ENCODE data around the gene SOCS1.
"Not testable (repeated sequence)": the region's sequence is repeated elsewhere in the genome, so short reads cannot be mapped to it uniquely, and the experiment has no call there.

SOCS1 gene

DNA sequence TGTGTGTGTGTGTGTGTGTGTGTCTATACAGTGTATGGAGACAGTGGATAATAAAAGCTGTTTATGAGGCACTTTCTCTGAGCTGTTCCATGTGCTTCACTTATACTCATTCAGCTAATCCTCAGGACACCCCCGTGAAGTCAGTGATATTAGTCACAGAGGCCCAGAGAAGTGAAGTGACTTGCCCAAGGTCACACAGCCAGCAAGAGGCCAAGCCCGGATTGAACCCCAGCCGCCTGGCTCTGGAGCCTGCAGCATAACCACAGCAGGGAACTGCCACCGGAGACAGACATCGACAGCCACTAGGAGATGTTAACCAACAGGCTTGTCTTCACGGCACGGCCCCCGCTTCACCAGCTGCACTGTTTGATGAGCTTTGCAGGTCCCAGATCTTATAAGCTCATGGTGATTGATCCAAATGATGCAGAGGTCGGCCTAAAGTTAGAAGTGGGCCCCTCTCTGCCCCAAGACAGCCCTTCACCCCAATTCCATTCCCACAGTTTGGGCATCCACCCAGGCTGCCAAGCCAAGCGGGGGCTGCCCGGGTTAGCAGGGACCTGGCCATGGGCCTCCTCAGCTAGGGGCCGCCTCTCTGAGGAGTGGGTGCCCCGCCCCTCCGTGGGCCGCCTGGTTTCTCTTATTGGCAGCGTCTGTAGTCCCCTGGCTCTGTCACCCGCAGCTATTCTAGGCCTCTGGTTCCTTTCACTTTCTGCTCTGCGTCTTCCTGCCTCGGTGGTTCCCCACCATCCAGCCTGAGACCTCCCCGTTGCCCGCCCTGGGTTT lies 30.9 kb downstream of the SOCS1 start:
- no peak for DNase-seq (ENCODE audit: low read depth)

DNA sequence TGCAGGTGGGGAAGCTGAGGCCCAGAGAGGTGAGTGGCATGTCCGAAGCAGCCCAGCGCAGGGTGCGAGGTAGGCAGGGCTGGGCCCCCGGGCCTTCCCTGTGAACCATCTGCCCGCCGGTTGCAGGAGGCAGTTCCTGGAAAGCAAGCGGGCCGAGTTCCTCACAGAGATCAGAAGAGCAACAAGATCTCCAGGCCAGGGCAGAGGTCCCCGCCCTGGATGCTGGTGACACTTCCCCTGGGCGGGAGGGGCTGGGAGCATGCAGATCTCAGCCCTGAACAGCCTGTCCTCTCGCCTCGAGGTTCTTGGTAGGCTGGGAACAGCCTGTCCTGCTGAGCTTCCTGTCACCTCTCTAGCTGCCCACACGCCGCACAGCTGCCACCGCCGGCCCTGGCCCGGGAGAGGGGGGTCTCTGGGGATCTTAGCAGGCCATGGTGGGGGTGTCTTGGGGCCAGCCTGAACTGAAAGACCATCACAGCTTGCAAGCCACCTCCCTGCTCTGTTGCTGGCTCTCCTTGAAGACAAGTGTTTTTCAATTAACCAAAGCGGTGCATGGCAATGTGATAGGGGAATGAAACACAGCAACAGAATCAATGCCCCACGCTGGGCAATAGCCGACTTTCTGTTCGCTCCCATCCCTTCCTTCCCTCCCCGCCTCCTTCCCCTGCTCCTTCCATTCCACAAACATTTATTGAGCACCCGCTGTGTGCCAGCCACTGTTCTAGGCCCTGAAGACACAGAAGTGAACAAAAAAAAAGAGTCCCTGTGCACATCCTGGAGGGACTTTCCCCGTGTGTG lies 31.7 kb downstream of the SOCS1 start:
- no peak for DNase-seq (ENCODE audit: low read depth)

DNA sequence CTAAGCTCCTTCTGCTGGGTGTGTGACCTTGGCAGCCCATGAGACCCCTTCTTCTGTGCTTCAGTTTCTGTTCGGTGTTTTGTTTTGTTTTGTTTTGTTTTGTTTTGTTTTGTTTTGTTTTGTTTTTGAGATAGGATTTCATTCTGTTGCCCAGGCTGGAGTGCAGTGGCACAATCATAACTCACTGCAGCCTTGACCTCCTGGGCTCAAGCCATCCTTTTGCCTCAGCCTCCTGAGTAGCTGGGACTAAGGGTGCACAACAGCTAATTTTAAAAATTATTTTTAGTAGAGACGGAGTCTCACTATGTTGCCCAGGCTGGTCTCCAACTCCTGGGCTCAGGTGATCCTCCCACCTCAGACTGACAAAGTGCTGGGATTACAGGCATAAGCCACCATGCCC lies 35.5 kb downstream of the SOCS1 start:
- DNase-seq (ENCODE audit: low read depth): not testable (repeated sequence)

DNA sequence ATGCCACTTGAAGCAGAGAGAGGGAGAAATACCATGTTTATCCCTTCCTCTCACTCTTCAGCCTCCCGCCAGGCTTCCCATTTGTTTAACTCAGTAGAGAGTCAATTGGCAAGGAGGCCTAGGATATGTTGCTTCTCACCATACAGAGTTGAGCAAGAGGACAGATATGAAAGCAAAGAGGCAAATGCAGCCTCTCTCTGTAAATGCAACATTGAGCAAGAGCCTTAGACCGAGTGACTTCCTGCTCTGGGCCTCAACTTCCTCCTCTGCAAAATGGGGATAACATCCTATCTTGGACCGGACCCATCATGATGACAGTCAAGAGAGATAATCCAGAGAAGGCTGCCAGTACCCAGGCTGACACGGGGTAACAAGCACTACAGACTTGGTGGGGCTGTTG lies 36.8 kb downstream of the SOCS1 start:
- DNase-seq (ENCODE audit: low read depth): no peak

DNA sequence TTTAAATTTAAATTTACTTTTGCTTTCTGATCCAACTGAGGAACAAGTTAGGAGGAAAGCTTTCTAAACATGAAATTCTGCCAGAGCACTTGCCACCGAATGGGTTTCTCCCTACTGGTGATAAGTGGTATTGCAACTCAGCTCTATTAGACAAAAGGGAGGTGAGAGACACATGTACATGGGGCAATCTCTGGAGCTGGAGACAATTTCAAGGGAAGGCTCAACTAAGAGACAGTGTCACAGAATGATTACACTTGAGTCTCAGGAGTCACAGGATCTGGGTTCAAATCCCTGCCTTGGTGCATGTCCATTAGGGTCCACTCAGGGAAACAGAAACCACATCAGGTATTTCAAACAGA lies 37.4 kb downstream of the SOCS1 start:
- no peak for DNase-seq (ENCODE audit: low read depth)

DNA sequence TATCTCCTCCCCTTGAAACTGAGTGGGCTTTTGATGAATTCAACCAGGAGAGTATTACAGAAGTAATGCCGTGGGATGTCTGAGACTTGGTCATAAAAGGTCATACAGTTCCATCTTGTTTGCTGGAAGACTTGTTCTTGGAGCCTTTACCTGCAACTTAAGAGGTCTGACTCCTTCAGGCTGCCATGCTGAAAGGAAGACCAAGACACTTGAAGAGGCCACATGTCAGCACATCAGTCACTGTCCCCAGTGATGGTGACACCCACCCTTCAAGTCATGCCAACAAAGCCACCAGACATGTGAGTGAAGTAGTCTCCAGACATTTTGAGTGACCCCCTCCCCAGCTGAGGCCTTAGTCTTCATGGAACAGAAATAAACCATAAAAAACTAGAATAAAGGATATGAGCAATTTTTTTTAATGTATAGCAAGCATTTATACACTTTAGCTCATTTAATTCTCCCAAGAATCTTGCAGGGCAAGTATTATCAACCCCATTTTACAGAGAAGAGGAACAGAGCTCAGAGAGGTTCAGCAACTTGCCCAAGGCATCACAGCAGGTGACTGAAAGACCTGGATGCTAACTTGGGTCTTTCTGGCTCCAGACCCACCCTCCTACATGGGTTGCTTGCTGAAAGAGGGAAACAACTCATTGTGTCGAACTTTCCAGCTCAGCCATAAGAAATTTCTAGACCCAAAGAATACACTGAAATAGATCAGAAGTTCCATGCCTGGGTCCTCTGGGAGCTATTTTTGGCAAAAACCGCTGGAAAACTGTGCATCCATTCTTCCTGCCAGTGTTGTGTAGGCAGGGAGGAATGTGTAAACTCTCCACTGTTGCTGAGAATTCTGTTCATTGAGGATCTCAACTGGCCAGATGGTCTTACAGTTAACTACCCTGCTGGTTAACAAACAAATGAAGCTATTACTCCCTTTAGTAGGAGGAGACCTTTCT lies 38.1 kb downstream of the SOCS1 start:
- no peak for DNase-seq (ENCODE audit: low read depth)

DNA sequence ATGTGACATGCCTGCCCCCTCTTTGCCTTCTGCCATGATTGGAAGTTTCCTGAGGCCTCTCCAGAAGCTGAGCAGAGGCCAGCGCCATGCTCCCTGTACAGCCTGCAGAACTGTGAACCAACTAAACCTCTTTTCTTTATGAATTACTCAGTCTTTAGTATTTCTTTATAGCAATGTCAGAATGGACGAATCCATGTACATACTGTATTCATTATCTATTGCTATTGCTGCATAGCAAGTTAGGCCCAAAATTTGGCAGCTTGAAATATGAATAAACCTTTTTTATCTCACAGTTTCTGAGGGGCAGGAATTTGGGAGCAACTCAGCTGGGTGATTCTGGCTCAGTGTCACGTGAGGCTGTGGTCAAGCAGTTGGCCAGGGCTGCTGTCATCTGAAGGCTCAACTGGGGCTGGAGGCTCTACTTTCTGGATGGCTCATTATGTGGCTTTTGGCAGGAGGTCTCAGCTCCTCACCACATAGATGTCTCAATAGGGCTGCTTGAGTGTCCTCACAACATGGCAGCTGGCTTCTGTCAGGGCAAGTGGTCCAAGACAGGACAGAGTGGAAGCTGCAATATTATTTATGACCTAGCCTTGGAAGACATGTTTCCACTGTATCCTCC lies 40.0 kb downstream of the SOCS1 start:
- no peak for DNase-seq (ENCODE audit: low read depth)

DNA sequence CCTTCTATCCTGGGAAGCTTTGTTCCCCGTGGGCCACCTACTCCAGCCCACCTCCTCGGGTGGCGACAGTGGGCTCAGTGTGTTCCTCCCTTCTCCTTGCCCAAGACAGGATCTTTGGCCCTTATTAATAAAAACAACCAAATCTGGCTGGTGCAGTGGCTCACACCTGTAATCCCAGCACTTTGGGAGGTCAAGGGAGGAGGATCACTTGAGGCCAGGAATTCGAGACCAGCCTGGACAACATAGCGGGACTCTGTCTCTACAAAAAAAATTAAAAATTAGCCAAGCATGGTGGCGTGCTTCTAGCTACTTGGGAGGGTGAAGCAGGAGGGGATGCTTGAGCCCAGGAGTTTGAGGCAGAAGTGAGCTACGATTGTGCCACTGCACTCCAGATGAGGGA lies 42.2 kb downstream of the SOCS1 start:
- no peak for DNase-seq (ENCODE audit: low read depth)

DNA sequence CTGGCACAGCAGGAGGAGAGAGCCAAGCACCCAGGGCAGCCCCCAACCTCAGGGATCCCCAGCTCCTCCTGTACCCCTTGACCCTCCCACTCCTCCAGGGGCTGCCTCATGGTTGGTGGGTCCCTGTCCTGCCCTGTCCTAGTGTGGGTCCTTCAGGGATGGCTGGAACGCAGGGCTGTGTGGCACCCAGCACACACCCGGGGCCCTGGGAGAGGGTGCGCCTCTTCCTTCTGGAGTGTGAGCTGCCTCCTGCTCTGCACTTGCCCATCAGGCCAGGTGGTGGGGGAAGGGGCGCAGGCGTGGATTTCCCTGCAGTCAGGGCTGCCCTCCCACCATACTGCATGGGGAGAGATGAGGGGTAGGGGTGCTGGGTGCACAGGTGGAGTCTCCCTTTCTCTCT lies 42.6 kb downstream of the SOCS1 start:
- no peak for DNase-seq (ENCODE audit: low read depth)

DNA sequence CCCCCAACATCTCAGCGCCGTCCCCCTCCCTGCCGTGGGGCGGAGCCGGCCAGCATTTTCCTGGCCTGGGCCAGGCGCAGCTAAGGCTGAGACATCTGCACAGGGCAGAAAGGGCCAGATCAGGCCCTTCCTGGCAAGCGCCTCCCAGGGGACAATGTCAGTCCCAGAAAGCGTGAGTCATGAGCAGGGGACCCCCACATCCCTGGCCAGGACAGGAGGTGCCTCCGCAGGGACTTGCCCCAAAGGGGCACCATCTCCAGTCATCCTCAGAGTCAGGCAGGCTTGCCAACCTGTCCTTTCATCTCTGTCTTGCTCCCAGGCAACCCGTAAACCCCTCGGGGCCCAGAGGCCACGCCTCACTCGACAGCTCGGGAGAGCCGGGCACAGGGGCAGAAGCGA lies 43.2 kb downstream of the SOCS1 start:
- DNase-seq (ENCODE audit: low read depth): no peak

DNA sequence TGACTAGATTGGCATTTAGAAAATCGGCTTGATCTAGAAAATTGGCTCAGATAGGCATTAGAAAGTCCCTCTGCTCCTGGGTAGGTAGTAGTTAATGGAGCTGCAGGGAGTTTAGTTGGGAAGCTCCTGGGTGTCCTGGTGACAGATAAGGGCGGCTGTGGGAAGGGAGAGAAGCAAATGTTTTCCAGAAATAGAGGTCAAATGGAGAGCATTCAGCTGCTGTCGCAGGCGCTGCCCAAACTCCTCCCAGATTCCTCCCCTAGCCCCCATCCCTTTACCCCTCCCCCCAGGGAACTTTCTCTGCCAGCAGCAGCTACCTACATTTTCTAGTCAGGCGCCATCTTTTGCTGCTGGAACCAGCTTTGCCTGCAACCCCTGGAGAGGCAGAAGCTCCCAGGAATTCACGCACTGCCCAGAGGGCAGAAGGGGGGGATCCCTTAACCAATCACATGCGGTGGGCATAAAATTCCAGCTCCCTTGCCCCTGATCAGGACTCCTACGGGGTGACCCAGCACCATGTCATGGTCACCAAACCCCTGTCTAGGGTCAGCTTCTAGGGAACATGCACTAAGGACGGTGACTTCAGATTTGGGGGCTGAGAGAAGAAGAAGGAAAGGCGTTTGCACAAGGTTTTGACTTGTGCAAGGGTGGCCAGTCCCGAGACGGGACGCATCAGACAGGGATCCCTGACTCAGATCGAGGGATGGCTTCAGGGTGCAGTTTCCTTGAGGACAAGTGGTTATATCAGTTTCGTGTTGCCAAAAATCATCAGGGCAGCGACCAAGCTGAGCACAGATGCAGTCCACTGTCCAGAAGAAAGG lies 43.8 kb downstream of the SOCS1 start:
- no peak for DNase-seq (ENCODE audit: low read depth)

DNA sequence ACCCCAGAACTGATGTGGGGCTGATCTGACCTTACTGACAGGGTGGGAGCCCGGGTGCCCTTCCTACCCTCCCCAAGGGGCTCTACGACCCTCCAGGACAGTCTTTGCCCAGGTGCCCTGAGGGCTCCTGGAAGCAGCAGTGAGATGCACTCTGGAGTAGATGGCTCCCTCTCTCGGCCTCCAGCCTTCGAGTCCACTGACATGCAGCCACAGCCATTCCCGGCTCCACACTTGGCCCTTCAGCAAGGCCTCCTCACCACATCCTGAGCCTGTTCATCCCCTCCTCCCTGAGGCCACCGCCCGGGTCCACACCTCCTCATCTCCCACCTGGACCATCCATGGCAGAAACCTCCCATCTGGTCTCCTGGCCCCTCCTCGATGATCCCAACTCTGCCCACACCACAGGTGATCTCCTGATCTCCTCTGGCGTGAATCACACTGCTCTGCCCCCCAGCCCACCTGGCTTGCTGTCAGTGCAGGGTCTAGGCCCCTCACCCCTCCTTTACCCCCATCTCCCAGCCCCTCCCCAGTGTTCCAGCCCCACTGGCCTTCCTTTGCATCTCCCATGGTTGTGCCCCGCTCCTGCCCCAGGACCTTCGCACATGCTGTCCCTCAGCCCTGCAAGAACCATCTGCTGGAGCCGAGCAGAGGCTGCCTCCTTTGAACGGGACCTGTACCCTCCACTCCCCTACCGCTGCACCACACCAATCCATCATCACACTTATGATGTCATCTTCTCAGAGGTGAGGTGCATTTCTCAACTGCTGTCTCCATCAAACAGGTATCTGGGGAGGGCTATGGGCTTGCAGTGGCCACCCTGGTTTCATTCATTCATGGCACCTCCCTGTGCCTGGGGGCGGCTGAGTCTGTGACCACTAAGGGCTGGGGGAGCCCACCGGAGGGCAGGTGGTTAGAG lies 44.7 kb downstream of the SOCS1 start:
- no peak for DNase-seq (ENCODE audit: low read depth)

DNA sequence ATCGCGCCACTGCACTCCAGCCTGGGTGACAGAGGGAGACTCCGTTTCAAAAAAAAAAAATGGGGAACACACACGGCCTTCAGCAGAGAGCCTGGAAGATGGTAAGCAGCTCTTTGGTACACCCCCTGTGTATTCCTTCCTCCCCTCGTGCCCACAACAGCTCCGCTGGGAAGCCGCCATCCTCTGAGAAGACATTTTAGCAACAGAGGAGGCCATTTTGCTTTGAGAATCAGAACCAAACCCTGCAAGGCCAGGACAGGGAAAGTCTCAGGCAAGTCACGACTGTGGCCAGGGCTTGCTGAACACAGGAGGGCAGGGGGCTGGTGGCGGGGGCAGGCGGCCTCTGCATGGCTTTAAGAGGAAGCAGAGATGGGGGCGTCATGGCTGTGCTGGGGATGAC lies 45.7 kb downstream of the SOCS1 start:
- no peak for DNase-seq (ENCODE audit: low read depth)

DNA sequence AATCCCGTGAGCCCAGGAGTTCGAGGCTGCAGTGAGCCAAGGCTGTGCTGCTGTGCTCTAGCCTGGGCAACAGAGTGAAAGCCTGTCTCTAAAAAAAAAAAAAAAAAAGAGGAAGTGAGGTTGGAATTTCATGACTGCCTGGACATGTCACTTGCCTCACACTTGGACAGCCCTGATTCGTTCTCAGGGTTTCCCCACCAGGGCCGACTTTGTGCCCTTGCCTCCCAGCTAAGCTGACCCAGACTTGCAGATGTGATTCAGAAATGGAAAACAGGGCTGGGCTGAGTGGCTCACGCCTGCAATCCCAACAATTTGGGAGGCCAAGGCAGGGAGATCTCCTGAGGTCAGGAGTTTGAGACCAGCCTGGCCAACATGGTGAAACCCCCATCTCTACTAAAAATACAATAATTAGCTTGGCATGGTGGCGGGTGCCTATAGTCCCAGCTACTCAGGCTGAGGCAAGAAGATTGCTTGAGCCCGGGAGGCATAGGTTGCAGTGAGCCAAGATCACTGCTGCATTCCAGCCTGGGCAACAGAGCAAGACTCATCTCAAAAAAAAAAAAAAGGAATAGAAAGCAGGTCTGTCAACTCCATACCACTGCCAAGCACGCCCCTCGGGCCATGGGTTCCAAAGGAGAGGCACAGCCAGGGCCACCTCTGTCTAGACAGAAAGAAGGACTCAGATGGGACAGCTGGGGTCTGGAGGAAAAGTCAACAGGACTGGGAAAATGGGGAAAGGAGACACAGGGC lies 46.9 kb downstream of the SOCS1 start:
- peak; percentile 13 for DNase-seq (ENCODE audit: low read depth)

DNA sequence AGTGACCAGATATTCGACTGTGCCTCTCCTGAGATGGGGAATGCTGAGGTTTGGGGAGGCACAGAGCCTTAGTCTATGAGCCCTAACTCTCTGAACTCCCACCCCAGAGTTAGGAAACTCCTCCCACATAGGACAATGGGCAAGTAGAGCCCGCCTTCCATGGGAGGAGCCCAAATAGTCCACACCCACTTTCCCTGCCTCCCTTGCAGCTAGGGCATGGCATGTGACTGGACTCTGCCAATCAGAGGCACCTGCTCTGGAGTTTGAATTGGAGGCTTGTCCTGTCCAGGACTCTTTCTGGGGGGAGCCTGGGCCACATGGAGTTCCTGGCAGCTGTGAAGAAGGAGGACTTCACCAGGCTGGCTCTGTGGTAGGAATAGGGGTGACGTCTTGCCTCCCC lies 48.4 kb downstream of the SOCS1 start:
- DNase-seq (ENCODE audit: low read depth): no peak

DNA sequence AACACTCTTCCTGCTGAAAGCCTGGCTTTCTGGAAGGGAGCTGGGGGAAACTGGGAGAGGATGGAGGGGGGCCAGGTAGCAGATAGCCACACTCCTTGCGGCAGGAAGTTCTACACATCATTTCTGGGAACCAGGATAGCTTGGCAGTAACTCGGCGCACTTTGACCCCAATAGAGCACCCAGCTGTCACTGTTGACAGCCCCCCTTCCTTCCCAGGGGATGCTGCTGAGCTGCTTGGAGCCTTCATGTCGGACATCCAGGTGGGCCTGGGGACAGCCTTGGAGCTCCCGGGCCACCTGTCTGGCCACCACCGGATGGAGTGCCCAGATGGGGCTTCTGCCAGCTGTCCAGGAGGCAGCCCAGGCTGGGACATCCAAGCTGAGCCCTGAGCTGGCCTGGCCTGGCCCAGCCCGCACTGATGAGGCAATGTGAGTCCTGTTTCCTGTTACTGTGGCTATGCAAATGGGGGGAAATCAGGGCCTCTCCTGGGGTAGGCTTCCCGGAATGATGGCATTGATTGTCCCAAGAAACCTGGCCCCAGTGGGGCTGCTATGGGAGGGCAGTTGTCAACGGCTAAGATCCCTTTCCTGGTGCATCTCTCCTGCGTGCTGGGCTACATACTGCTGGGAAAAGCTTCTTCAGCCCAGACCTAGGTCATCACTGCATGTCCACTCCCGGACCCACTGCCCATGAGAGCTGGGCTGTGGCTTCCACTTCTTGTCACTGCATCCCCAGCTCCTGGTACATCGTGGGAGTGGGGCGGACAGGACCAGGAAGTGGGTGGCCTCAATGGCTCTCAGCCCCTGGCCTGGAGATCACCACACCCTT lies 50.0 kb downstream of the SOCS1 start:
- peak; percentile 14 for DNase-seq (ENCODE audit: low read depth)

DNA sequence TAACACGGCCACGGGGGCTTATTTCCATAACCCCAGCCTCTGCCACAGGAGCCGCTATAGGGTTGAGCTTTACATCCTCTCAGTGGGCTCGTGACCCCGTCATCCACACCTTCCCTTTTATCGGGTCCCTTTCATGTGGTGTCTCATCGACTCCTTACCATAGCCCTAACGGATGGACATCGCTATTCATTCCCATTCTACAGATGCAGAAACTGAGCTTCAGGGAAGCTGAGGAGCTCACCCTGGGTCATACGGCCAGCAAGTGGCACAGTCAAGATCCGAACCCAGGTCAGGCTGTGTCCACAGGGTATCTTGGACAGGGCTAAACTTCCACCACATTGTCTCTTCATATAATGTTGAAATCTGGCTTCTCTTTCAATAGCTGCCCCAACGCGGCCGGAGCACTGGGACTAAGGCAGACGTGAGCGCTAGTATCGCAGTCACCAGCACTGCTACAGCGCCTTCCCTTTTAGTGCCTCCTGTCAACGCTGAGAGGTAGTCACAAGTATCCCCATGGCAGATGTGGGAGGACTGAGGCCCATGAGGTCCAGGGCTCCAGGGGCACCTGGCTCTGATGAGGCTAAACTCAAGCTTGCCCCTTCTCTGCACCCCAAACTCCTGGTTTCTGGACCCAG lies 50.8 kb downstream of the SOCS1 start:
- DNase-seq (ENCODE audit: low read depth): no peak

DNA sequence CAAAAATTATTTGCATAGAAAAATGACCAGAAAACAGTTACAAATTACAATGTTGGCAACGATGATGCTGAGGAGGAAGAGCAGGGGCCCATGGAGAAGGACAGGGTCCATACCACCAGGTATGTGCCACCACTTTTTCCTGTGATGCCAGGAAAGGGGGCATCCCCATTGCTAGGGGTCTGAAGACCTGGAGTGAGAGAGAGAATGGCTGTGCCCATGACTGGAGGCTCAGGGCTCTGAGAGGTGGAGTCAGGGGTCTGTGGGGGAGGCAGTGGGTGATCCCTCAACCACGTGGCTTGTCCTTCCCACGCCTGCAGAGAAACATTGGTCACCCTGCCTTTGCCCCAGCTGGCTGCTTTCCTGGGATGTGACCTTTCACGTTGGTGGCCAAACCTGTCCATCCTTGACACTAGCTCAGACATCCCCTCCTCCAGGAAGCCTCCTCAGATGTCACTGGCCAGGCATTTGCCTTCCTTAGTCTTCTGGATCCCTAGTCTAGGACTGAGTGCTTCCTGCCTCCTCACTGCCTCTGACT lies 51.4 kb downstream of the SOCS1 start:
- DNase-seq (ENCODE audit: low read depth): no peak
